Stimulated activated naive CD4-positive, alpha-beta T cell treated with Interleukin-2 at 50 U/mL for 16 hours (primary cell): ENCODE measurements around the gene DPAGT1.

ENCODE experiments used
- DNase-seq: peaks from one replicate; lab custom pipeline; 2025; lab: John Stamatoyannopoulos, UW

DPAGT1 gene

DNA sequence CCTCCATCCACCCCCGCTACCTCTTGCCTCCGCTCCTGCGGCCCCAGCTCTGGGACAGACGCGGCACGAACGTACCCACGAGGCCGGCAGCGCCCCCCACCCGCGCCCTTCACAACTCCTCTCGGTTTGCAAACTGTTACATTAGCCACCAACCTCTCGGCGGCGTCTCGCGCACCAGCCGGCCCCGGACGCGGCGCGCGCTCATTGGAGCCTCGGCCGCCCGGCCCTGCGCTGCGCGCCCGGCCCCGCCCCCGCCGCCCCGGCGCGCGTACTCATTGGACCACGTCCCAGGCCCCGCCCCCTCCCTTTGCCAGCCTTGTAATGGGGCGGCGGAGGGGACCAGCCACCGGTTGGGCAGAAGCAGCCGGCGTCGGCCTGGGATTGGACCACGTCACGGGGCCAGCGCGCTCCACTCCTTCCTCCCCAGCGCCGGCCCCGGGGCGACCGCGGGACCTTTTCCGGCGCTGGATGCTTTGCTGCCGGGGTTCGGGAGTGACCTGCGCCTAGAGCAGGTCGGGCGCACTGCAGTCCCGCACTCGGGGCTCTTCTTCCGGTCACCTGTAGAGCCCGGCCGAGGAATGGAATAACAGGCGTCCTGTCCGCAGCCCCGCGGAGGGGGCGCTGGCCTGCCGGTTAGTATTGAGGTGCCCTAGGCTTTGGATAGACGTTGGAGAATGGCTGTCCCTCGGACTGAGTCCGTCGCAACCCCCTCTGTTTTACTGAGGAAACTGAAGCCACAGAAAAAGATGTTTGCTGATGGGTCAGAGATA is 44.5 kb downstream of the DPAGT1 start, which contains the start of gene HYOU1:
Gene HYOU1, minus strand, starts transcription at position 206 of the 770 bp plus-strand sequence. CDS start 1,045 bp downstream, outside the sequence.
- DNase-seq: peak; percentile 99

DNA sequence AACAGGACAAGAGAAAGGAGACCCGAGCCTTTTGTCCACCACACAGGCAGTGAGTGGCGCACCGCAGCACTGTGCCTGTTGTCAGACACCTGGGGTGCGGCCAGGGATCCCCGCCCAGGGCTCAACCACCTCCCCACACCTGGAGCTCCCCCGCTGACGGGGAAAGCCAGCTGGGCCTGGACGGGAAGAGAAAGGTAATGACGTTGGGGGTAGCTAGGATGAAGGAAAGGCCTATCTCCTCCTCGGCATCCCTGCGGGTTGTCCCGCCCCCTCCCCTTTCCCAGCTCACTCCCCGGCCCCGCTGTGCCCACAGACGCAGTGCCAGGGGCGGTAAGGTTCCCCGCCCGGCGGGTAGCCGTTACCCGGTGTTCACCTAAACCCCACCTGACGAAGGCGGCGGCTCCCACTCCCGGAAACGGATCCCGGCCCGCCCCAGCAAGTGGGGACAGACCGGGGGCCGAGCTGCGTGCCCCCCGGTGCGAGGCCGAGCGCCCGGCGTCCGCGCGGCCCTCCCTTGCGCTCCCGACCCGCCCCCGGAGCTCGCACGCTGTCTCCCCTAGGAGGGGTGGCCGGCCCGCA is 45.1 kb downstream of the DPAGT1 start:
- DNase-seq: peak; percentile 44

DNA sequence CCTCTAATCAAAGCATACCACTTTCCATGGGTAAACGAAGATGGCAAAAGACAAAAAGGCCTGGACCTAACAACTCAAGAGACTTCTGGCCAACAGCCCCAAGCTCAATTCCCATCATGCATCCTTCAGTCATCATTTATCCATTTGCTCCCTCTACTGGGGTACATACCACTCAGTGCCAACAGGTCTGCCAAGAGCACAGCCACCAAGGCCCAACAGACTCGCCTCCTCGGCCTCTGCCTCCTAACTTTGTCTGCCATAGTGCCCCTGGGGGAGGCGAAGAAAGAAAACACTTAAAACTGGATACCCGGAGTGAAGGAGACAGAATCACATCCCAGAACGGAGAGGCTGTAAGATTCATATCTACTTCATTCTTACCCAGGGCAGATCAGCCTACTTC is 45.8 kb downstream of the DPAGT1 start:
- DNase-seq: peak; percentile 24

DNA sequence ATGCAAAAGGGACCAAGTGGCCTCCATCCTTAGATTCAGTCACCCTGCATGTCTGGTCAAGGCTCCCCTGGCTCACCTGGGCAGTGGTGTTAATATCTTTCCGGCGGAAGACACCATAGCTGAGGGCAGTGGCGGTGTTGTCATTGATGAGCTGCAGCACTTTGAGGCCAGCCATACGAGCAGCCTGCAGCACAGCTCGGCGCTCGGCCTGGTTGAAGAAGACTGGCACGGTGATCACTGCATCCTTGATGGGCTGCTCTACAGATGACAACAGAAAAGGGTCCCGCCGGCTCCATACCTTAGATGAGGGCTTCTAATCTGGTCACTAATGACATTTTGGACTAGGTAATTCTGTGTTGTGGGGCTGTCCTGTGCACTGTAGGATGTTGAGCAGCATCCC is 47.2 kb downstream of the DPAGT1 start:
- DNase-seq: no peak

DNA sequence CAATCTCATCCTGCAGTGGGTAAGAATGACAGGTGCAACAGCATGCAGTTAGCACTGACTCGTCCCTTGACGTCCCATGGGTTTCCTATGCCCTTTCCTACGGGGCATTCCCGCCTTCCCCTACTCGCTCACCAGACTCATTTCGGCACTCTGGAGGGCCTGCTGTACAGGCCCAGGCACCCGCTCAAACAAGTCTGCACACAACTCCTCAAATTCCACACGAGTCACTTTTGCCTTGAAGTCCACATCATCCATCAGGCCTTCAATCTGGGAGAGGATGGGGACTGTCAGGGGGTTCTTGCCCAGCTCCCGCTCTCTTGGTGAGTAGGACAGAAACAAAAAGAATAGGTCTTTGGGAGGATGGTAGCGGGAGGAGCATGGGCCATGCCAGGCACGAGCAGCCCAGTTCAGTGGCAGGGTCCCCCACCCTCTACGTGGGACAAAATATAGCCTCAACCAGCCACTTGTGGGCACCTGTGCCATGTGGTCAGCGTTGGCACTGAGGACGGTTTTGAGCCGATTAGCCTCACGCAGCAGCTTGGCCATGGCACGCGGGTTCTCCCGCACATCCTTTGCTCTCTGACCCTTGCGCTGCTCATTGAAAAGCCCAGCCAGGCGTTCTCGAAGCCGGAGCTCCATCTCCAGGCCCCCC is 49.4 kb downstream of the DPAGT1 start:
- DNase-seq: no peak

DNA sequence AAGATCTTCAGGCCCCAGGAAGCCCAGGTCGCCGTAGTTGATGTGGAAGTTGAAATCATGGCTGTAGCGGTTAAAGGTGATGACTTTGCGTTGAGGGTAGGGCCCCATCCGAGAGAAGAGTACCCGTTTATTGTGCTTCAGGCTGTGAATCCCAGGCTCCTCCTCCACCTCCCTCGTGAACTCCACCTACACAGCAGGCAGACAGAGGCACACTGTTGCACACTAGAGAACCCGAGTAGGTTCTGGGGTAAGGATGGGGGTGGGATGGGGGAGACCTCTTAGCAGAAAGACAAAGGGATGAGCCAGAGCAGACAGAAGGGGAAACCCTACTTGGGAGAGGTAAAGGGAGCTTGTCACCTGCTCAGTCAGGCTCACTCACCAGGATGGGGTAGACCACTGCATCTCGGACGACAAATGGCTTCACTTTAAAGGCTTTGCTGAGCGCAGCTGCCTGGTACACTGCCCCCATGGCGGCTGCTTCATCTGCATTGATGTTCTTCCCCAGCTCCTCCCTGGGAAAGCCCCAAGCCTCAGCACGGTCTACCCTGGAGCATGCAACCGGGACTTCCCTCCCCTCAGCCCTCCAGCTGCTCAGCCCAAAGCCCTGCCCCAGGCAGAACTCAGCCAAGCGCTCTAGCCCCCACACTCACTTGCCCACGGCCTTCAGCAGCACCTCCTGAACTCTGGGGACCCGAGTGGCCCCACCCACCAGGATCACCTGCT is 50.1 kb downstream of the DPAGT1 start:
- DNase-seq: peak; percentile 28

DNA sequence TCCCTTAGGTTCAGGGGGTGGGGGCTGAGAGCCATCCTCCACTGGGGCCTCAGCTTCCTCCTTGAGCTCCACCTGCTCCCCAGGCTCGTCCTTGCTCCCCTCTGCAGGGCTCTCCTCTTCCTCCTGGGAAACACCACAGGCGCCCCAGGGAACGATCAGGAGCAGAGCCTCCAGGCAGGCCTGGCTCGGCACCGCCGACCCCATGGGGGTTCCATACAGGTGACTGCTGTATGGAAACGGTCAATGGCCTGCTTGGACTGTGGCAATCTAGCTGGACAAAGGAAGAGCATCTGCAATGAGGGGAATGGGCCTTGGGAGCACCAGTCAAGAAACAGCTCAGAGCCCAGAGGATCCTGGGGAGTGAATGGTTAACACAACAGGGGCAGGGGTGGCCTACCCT is 52.6 kb downstream of the DPAGT1 start:
- DNase-seq: no peak

DNA sequence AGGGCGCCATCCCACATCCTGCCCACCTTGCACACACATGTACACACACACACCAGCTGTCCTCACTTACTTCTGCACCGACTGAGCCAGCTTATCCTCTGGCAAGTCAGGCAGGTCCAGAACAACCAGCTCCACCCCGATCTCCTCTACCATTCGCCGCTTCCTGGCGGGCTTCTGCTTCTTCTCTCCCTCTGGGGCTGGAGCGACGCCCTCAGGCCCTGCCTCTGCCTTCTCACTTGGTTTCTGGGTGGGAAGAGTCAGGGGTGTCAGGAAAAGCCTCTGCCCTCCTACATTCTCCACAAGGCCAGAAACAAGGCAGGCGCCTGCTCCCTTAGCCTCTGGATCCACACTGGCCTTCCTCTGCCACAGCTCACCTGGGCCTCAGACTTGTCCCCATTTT is 53.0 kb downstream of the DPAGT1 start:
- no peak for DNase-seq

DNA sequence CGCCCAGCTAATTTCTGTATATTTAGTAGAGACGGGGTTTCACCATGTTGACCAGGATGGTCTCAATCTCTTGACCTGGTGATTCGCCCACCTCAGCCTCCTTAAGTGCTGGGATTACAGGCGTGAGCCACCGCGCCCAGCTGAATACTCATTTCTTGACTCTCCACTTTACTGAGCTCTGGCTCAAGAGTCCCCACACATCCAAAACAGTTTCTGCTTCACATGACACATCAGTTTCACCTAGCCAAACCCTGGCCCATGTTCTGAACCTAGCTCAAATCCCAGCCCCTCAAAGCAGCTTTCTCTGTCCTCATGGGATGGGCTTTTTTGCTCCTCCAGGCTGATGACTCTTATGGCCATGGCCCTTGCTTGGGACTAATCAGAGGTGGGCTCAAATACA is 54.4 kb downstream of the DPAGT1 start:
- no peak for DNase-seq
